ENCODE results near the gene ZFP64. TPM values are rescaled to one million over a fixed set of nuclear protein-coding genes. Genes with fewer than 3 reads are reported as not detected.

ZFP64 gene
- total RNA-seq, 1 donor from 2014 or later: 13.7 TPM

GRCh38 chr20:52130406-52130805 lies 61.2 kb downstream of the ZFP64 start:
- no peaks in the 10 kb centered on the region for H3K4me1 Mint-ChIP-seq
- no peak overlapping the region for H3K4me3 ChIP-seq
- peaks cover 3% of the 10 kb centered on the region for H3K36me3 Mint-ChIP-seq
- H3K79me2 ChIP-seq (ENCODE audit: low read depth): no peaks in the 10 kb centered on the region
- no peak for DNase-seq (ENCODE audit: low spot score)
- no peaks in the 10 kb centered on the region for H3K9me3 Mint-ChIP-seq
- no peaks in the 10 kb centered on the region for H3K9me3 ChIP-seq (ENCODE audit: low read depth)
- no peaks in the 10 kb centered on the region for H3K36me3 ChIP-seq
- H4K20me1 ChIP-seq (ENCODE audit: low read depth): no peaks in the 10 kb centered on the region
- no peaks in the 10 kb centered on the region for H3K4me1 ChIP-seq
- no peak overlapping the region for H3K4me3 Mint-ChIP-seq
- no peak overlapping the region for H3K27ac Mint-ChIP-seq
- TF ChIP-seq EZH2phosphoT487 (IDR thresholded peaks at IDR 0.05) (no peak), CTCF (IDR thresholded peaks at IDR 0.05) (no peak), EZH2 (IDR thresholded peaks at IDR 0.05) (no peak)
- no peak overlapping the region for H2AFZ ChIP-seq (replicated peaks)
- H3F3A ChIP-seq (ENCODE audit: low read depth): no peaks in the 10 kb centered on the region
- H3K4me2 ChIP-seq: no peak overlapping the region
- no peaks in the 10 kb centered on the region for H3K27me3 ChIP-seq
- H3K9ac ChIP-seq: no peak overlapping the region
- H3K27me3 Mint-ChIP-seq (ENCODE audit: insufficient read depth, low read depth): peaks cover 3% of the 10 kb centered on the region
- no peak overlapping the region for H3K27ac ChIP-seq

- Mint-ChIP-seq H3K36me3 (no peaks in the 10 kb centered on the region), H3K4me1 (no peaks in the 10 kb centered on the region), H3K9me3 (no peaks in the 10 kb centered on the region), H3K27me3 (ENCODE audit: insufficient read depth, low read depth) (peaks cover 3% of the 10 kb centered on the region), H3K4me3 (no peak overlapping the region), H3K27ac (no peak overlapping the region)
- DNase-seq (ENCODE audit: low spot score): no peak
- no peak for TF ChIP-seq CTCF (IDR thresholded peaks at IDR 0.05)
- TF ChIP-seq EZH2 (IDR thresholded peaks at IDR 0.05): no peak
- TF ChIP-seq EZH2phosphoT487 (IDR thresholded peaks at IDR 0.05): no peak
- H3K9ac ChIP-seq: no peak overlapping the region
- no peaks in the 10 kb centered on the region for H3K27me3 ChIP-seq
- H3K79me2 ChIP-seq (ENCODE audit: low read depth): no peaks in the 10 kb centered on the region
- H3K4me1 ChIP-seq: no peaks in the 10 kb centered on the region
- no peaks in the 10 kb centered on the region for H3K36me3 ChIP-seq
- H2AFZ ChIP-seq (replicated peaks): no peak overlapping the region
- no peaks in the 10 kb centered on the region for H3K9me3 ChIP-seq (ENCODE audit: low read depth)
- H3K4me2 ChIP-seq: no peak overlapping the region
- H3F3A ChIP-seq (ENCODE audit: low read depth): no peaks in the 10 kb centered on the region
- no peaks in the 10 kb centered on the region for H4K20me1 ChIP-seq (ENCODE audit: low read depth)
- H3K27ac ChIP-seq: no peak overlapping the region
- no peak overlapping the region for H3K4me3 ChIP-seq
Observed at GRCh38 chr20:52129611-52130010, 62.0 kb downstream of the ZFP64 start.

GRCh38 chr20:52127309-52127708 lies 64.3 kb downstream of the ZFP64 start:
- H3K4me3 ChIP-seq: no peak overlapping the region
- H3K27me3 Mint-ChIP-seq (ENCODE audit: insufficient read depth, low read depth): peaks cover 3% of the 10 kb centered on the region
- no peaks in the 10 kb centered on the region for H3K9me3 Mint-ChIP-seq
- H4K20me1 ChIP-seq (ENCODE audit: low read depth): no peaks in the 10 kb centered on the region
- H2AFZ ChIP-seq (replicated peaks): no peak overlapping the region
- no peaks in the 10 kb centered on the region for H3K9me3 ChIP-seq (ENCODE audit: low read depth)
- H3K4me2 ChIP-seq: no peak overlapping the region
- no peaks in the 10 kb centered on the region for H3K4me1 Mint-ChIP-seq
- no peaks in the 10 kb centered on the region for H3F3A ChIP-seq (ENCODE audit: low read depth)
- DNase-seq (ENCODE audit: low spot score): no peak
- H3K9ac ChIP-seq: no peak overlapping the region
- no peaks in the 10 kb centered on the region for H3K27me3 ChIP-seq
- no peak overlapping the region for H3K27ac Mint-ChIP-seq
- no peaks in the 10 kb centered on the region for H3K36me3 ChIP-seq
- H3K4me3 Mint-ChIP-seq: no peak overlapping the region
- no peaks in the 10 kb centered on the region for H3K4me1 ChIP-seq
- H3K36me3 Mint-ChIP-seq: no peaks in the 10 kb centered on the region
- no peak overlapping the region for H3K27ac ChIP-seq
- H3K79me2 ChIP-seq (ENCODE audit: low read depth): no peaks in the 10 kb centered on the region
- TF ChIP-seq EZH2 (IDR thresholded peaks at IDR 0.05) (no peak), CTCF (IDR thresholded peaks at IDR 0.05) (no peak), EZH2phosphoT487 (IDR thresholded peaks at IDR 0.05) (no peak)

Data from neural progenitor cell (in vitro differentiated cells).